H9 (cell line): ENCODE results near the gene HOOK2. TPM values are rescaled to one million over a fixed set of nuclear protein-coding genes. Genes with fewer than 3 reads are reported as not detected.

ENCODE experiments used
- DNase-seq: peaks from one replicate; pipeline ENCODE4 v3.0.0-alpha.2; 2017
- H2AFZ ChIP-seq: one replicate; pipeline ENCODE4 v1.6.1; 2013; ENCODE audit warnings: mild to moderate bottlenecking, low read length, control low read depth, moderate library complexity
- H2AK5ac ChIP-seq: 2 replicates; pipeline ENCODE4 v1.6.1; 2013; ENCODE audit warnings: low read length, control low read depth, mixed read lengths; ENCODE audit not compliant: insufficient read length
- H2BK120ac ChIP-seq: one replicate; pipeline ENCODE4 v1.6.1; 2013; ENCODE audit warnings: low read depth, mild to moderate bottlenecking, low read length, control low read depth, inconsistent platforms; ENCODE audit not compliant: poor library complexity, severe bottlenecking
- H2BK12ac ChIP-seq: 2 replicates; pipeline ENCODE4 v1.6.1; 2013; ENCODE audit warnings: low read length, control low read depth, mixed read lengths, low read depth; ENCODE audit not compliant: insufficient read length
- H2BK15ac ChIP-seq: 2 replicates; pipeline ENCODE4 v1.6.1; 2013; ENCODE audit warnings: low read depth, low read length, control low read depth
- H2BK20ac ChIP-seq: one replicate; pipeline ENCODE4 v1.6.1; 2013; ENCODE audit warnings: low read depth, mild to moderate bottlenecking, low read length, control low read depth, inconsistent platforms; ENCODE audit not compliant: poor library complexity, severe bottlenecking
- H2BK5ac ChIP-seq: 2 replicates; pipeline ENCODE4 v1.6.1; 2013; ENCODE audit warnings: low read length, control low read depth, mixed read lengths; ENCODE audit not compliant: insufficient read length
- H3K14ac ChIP-seq: 2 replicates; pipeline ENCODE4 v1.6.1; 2013; ENCODE audit warnings: low read length, control low read depth; ENCODE audit not compliant: insufficient read depth
- H3K18ac ChIP-seq: 2 replicates; pipeline ENCODE4 v1.6.1; 2013; ENCODE audit warnings: low read depth, mild to moderate bottlenecking, mixed read lengths, low read length, control low read depth; ENCODE audit not compliant: insufficient read length
- H3K23ac ChIP-seq: 2 replicates; pipeline ENCODE4 v1.6.1; 2013; ENCODE audit warnings: low read length, control low read depth, mixed read lengths, low read depth; ENCODE audit not compliant: insufficient read length
- H3K23me2 ChIP-seq: 2 replicates; pipeline ENCODE4 v1.6.1; 2013; ENCODE audit warnings: low read depth, mild to moderate bottlenecking, mixed read lengths, low read length, control low read depth; ENCODE audit not compliant: insufficient read length, poor library complexity, severe bottlenecking
- H3K27ac ChIP-seq: 2 replicates; pipeline ENCODE4 v1.5.1; 2013; ENCODE audit warnings: low read length, control low read depth, mixed read lengths, low read depth; ENCODE audit not compliant: insufficient read length
- H3K27me3 ChIP-seq: 2 replicates; pipeline ENCODE4 v1.6.1; 2013; ENCODE audit warnings: low read length, control low read depth, inconsistent platforms; ENCODE audit not compliant: insufficient read depth
- H3K4ac ChIP-seq: 2 replicates; pipeline ENCODE4 v1.6.1; 2013; ENCODE audit warnings: low read depth, mild to moderate bottlenecking, control low read depth, inconsistent platforms, low read length, moderate library complexity
- H3K4me1 ChIP-seq: 2 replicates; pipeline ENCODE4 v1.6.1; 2013; ENCODE audit warnings: low read length, control low read depth, inconsistent platforms; ENCODE audit not compliant: insufficient read depth
- H3K4me2 ChIP-seq: 2 replicates; pipeline ENCODE4 v1.6.1; 2013; ENCODE audit warnings: low read length, control low read depth, mixed read lengths; ENCODE audit not compliant: insufficient read length, insufficient read depth
- H3K56ac ChIP-seq: 2 replicates; pipeline ENCODE4 v1.6.1; 2013; ENCODE audit warnings: low read depth, mild to moderate bottlenecking, mixed read lengths, low read length, control low read depth; ENCODE audit not compliant: insufficient read length
- H3K79me1 ChIP-seq: 2 replicates; pipeline ENCODE4 v1.6.1; 2013; ENCODE audit warnings: low read depth, mild to moderate bottlenecking, moderate library complexity, low read length, control low read depth, inconsistent platforms; ENCODE audit not compliant: insufficient read depth, poor library complexity, severe bottlenecking
- H3K79me2 ChIP-seq: 2 replicates; pipeline ENCODE4 v1.6.1; 2013; ENCODE audit warnings: low read length, control low read depth, inconsistent platforms; ENCODE audit not compliant: insufficient read depth
- H3K9ac ChIP-seq: 2 replicates; pipeline ENCODE4 v1.6.1; 2013; ENCODE audit warnings: low read length, control low read depth, mixed read lengths; ENCODE audit not compliant: insufficient read length; ENCODE audit errors: extremely low read depth
- H3K9me3 ChIP-seq: one replicate; pipeline ENCODE4 v1.6.1; 2013; ENCODE audit warnings: low read depth, low read length, inconsistent platforms; ENCODE audit not compliant: control insufficient read depth
- H3T11ph ChIP-seq: one replicate; pipeline ENCODE4 v1.6.1; 2013; ENCODE audit warnings: mild to moderate bottlenecking, low read length, control low read depth, inconsistent platforms
- H4K20me1 ChIP-seq: one replicate; pipeline ENCODE4 v1.6.1; 2013; ENCODE audit not compliant: control insufficient read depth, insufficient read length, insufficient read depth
- H4K5ac ChIP-seq: 2 replicates; pipeline ENCODE4 v1.6.1; 2013; ENCODE audit warnings: low read depth, mild to moderate bottlenecking, mixed read lengths, low read length, control low read depth; ENCODE audit not compliant: insufficient read length
- H4K8ac ChIP-seq: replicated peaks from 2 replicates; pipeline ENCODE4 v1.6.1; 2013; ENCODE audit warnings: low read length, control low read depth, mixed read lengths, low read depth; ENCODE audit not compliant: insufficient read length
- H4K91ac ChIP-seq: 2 replicates; pipeline ENCODE4 v1.6.1; 2013; ENCODE audit warnings: low read depth, mild to moderate bottlenecking, moderate library complexity, mixed read lengths, low read length, control low read depth; ENCODE audit not compliant: insufficient read length
- H3K27ac Mint-ChIP-seq, 3 experiments: 2 replicates in 2 of 3; 3 replicates in 1 of 3; pipeline ENCODE4 v1.8.0; 2020 to 2021; ENCODE audit warnings: mixed read lengths in 3 of 3, mild to moderate bottlenecking in 1 of 3, moderate library complexity in 1 of 3
- H3K27me3 Mint-ChIP-seq: 2 replicates; pipeline ENCODE4 v1.8.0; 2021; ENCODE audit warnings: low read depth, mild to moderate bottlenecking, moderate library complexity, mixed read lengths
- H3K36me3 Mint-ChIP-seq, 3 experiments: 2 replicates in 2 of 3; 3 replicates in 1 of 3; pipeline ENCODE4 v1.8.0; 2020 to 2021; ENCODE audit warnings: low read depth in 3 of 3, mixed read lengths in 3 of 3; ENCODE audit not compliant: insufficient read depth in 1 of 3
- H3K4me1 Mint-ChIP-seq, 2 experiments: 2 replicates each; pipeline ENCODE4 v1.8.0; 2020; ENCODE audit warnings: mixed read lengths in 2 of 2
- H3K4me3 Mint-ChIP-seq, 2 experiments: 2 replicates in 1 of 2; 3 replicates in 1 of 2; pipeline ENCODE4 v1.8.0; 2020 to 2021; ENCODE audit warnings: mild to moderate bottlenecking in 2 of 2, mixed read lengths in 2 of 2, moderate library complexity in 1 of 2
- H3K9me3 Mint-ChIP-seq, 2 experiments: 2 replicates in 1 of 2; 3 replicates in 1 of 2; pipeline ENCODE4 v1.8.0; 2020; ENCODE audit warnings: mild to moderate bottlenecking in 2 of 2, mixed read lengths in 2 of 2, moderate library complexity in 1 of 2
- WGBS: extraction: QIAGEN DNeasy Blood & Tissue Kit; methylation state at CpG from one replicate; pipeline ENCODE4 v1.1.7; 2013; ENCODE audit warnings: missing lambda C conversion rate, low lambda C conversion rate, mixed read lengths; ENCODE audit not compliant: insufficient read length; ENCODE audit errors: extremely low coverage; 5-methylcytosine and 5-hydroxymethylcytosine counted together
- total RNA-seq: library from RNA; stranded (reverse); gene quantifications from 2 replicates; pipeline ENCODE4 v1.2.1, GENCODE V29; 2021
- TF ChIP-seq, protein P1 (sequence below): fragments of 200-600 bp; sonication (generic); conservative IDR thresholded peaks from 3 replicates; pipeline ENCODE4 v1.8.0; 2021; ENCODE audit warnings: antibody characterized with exemption, mild to moderate bottlenecking

Gene HOOK2
- total RNA-seq, 1 experiment from 2014 or later = 64.7 TPM

- no peak overlapping the region for H3K4me3 Mint-ChIP-seq
- no peaks in the 10 kb centered on the region for H3K27me3 ChIP-seq
- H3K4me1 ChIP-seq = peaks cover 6% of the 10 kb centered on the region
- peaks cover 22 to 26% of the 10 kb centered on the region in 2 experiments for H3K4me1 Mint-ChIP-seq
- WGBS = no CpG with 5 or more reads among the region's 10 CpGs
- TF ChIP-seq, protein P1, sequence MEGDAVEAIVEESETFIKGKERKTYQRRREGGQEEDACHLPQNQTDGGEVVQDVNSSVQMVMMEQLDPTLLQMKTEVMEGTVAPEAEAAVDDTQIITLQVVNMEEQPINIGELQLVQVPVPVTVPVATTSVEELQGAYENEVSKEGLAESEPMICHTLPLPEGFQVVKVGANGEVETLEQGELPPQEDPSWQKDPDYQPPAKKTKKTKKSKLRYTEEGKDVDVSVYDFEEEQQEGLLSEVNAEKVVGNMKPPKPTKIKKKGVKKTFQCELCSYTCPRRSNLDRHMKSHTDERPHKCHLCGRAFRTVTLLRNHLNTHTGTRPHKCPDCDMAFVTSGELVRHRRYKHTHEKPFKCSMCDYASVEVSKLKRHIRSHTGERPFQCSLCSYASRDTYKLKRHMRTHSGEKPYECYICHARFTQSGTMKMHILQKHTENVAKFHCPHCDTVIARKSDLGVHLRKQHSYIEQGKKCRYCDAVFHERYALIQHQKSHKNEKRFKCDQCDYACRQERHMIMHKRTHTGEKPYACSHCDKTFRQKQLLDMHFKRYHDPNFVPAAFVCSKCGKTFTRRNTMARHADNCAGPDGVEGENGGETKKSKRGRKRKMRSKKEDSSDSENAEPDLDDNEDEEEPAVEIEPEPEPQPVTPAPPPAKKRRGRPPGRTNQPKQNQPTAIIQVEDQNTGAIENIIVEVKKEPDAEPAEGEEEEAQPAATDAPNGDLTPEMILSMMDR = no peak
- no peak overlapping the region for H3K9ac ChIP-seq
- H4K5ac ChIP-seq = no peak overlapping the region
- no peak overlapping the region for H3K27ac Mint-ChIP-seq
- no peak overlapping the region for H3K14ac ChIP-seq
- no peaks in the 10 kb centered on the region for H3K9me3 ChIP-seq
- H2BK20ac ChIP-seq = no peak overlapping the region
- H2BK120ac ChIP-seq = no peak overlapping the region
- no peak overlapping the region for H4K8ac ChIP-seq
- no peak overlapping the region for H2AK5ac ChIP-seq
- H3K18ac ChIP-seq = no peak overlapping the region
- H2BK12ac ChIP-seq = no peak overlapping the region
- no peaks in the 10 kb centered on the region for H4K20me1 ChIP-seq
- H3K4me2 ChIP-seq = no peak overlapping the region
- H3K23me2 ChIP-seq = peaks cover 13% of the 10 kb centered on the region
- no peak overlapping the region for H3T11ph ChIP-seq
- no peak overlapping the region for H2BK15ac ChIP-seq
- H2BK5ac ChIP-seq = no peak overlapping the region
- H3K27me3 Mint-ChIP-seq = no peaks in the 10 kb centered on the region; the same call in 1 of the 2 replicates
- no peaks in the 10 kb centered on the region for H3K79me1 ChIP-seq
- no peak for DNase-seq
- H3K79me2 ChIP-seq = no peaks in the 10 kb centered on the region
- no peak overlapping the region for H3K4ac ChIP-seq
- H4K91ac ChIP-seq = no peak overlapping the region
- no peaks in the 10 kb centered on the region for H3K9me3 Mint-ChIP-seq
- no peak overlapping the region for H2AFZ ChIP-seq
- no peak overlapping the region for H3K23ac ChIP-seq
- H3K27ac ChIP-seq = no peak overlapping the region
- H3K36me3 Mint-ChIP-seq = no peaks in the 10 kb centered on the region
- H3K56ac ChIP-seq = no peak overlapping the region
These were observed 9.1 kb upstream of the HOOK2 start for GRCh38 chr19:12784394-12784870.
